ENCODE data around the gene RDH16.
A peak's percentile ranks its signal among the peaks of the same experiment; 100 is the strongest.
"Not testable (repeated sequence)": the region's sequence is repeated elsewhere in the genome, so short reads cannot be mapped to it uniquely, and the experiment has no call there.

The RDH16 gene

GRCh38 chr12:56954057-56954957 lies 3.1 kb downstream of the RDH16 start:
- DNase-seq (ENCODE audit: low spot score) = no peak

GRCh38 chr12:56953314-56953713 lies 4.1 kb downstream of the RDH16 start:
- no peak for DNase-seq (ENCODE audit: low spot score)

- no peak for DNase-seq (ENCODE audit: low spot score)
These were observed 5.6 kb downstream of the RDH16 start for GRCh38 chr12:56951582-56952339.

GRCh38 chr12:56948881-56949280 lies 8.5 kb downstream of the RDH16 start:
- DNase-seq (ENCODE audit: low spot score) = no peak

- peak; percentile 53 for DNase-seq (ENCODE audit: low spot score)
These were observed 9.0 kb downstream of the RDH16 start for GRCh38 chr12:56948457-56948777.

- no peak for DNase-seq (ENCODE audit: low spot score)
These were observed 9.6 kb downstream of the RDH16 start for GRCh38 chr12:56947633-56948456.

GRCh38 chr12:56943878-56944277 lies 13.5 kb downstream of the RDH16 start:
- DNase-seq (ENCODE audit: low spot score) = no peak

- not testable (repeated sequence) for DNase-seq (ENCODE audit: low spot score)
These were observed 14.0 kb downstream of the RDH16 start for GRCh38 chr12:56943374-56943773.

GRCh38 chr12:56941299-56942017 lies 15.9 kb downstream of the RDH16 start:
- peak; percentile 53 for DNase-seq (ENCODE audit: low spot score)

- not testable (repeated sequence) for DNase-seq (ENCODE audit: low spot score)
These were observed 16.5 kb downstream of the RDH16 start for GRCh38 chr12:56940942-56941298.

GRCh38 chr12:56935752-56936151 lies 21.7 kb downstream of the RDH16 start:
- DNase-seq (ENCODE audit: low spot score) = peak; percentile 34

GRCh38 chr12:56935157-56935556 lies 22.3 kb downstream of the RDH16 start:
- DNase-seq (ENCODE audit: low spot score) = peak; percentile 25

GRCh38 chr12:56933826-56934625 lies 23.4 kb downstream of the RDH16 start, which contains the start of gene SDR9C7:
TSS of gene SDR9C7 (minus strand) at chr12:56934408. CDS start at chr12:56934261, 147 bp downstream.
- DNase-seq (ENCODE audit: low spot score) = peak; percentile 47

GRCh38 chr12:56932867-56933266 lies 24.5 kb downstream of the RDH16 start:
- no peak for DNase-seq (ENCODE audit: low spot score)

GRCh38 chr12:56932146-56932545 lies 25.3 kb downstream of the RDH16 start:
- DNase-seq (ENCODE audit: low spot score) = no peak

GRCh38 chr12:56931474-56931978 lies 25.9 kb downstream of the RDH16 start:
- no peak for DNase-seq (ENCODE audit: low spot score)

GRCh38 chr12:56930241-56930640 lies 27.2 kb downstream of the RDH16 start:
- peak; percentile 38 for DNase-seq (ENCODE audit: low spot score)

GRCh38 chr12:56929780-56930179 lies 27.6 kb downstream of the RDH16 start:
- DNase-seq (ENCODE audit: low spot score) = no peak

GRCh38 chr12:56928262-56928661 lies 29.1 kb downstream of the RDH16 start:
- no peak for DNase-seq (ENCODE audit: low spot score)

GRCh38 chr12:56927281-56927680 lies 30.1 kb downstream of the RDH16 start:
- DNase-seq (ENCODE audit: low spot score) = no peak

GRCh38 chr12:56922031-56922430 lies 35.4 kb downstream of the RDH16 start:
- DNase-seq (ENCODE audit: low spot score) = no peak
